Keratinocyte (primary cell): ENCODE results near the gene LRRC28. TPM values are rescaled to one million over a fixed set of nuclear protein-coding genes. Genes with fewer than 3 reads are reported as not detected.

Experiments used
- DNase-seq: peaks from one replicate; pipeline ENCODE4 v3.0.0-alpha.2; 2011; ENCODE audit warnings: low read depth, missing footprints, low spot score
- FAIRE-seq: peaks from 2 replicates; lab custom pipeline; 2011; peaks lifted over from hg19 to GRCh38; lab: Jason Lieb, UNC
- H2AFZ ChIP-seq: 2 replicates; pipeline ENCODE4 v1.6.0; 2012; ENCODE audit warnings: low read length, control low read depth, inconsistent platforms; ENCODE audit not compliant: control insufficient read depth
- H3K27ac ChIP-seq: 2 replicates; pipeline ENCODE4 v1.5.1; 2011; ENCODE audit warnings: low read length; ENCODE audit not compliant: control insufficient read depth, insufficient read depth
- H3K27me3 ChIP-seq: 3 replicates; pipeline ENCODE4 v1.6.0; 2011; ENCODE audit warnings: low read length; ENCODE audit not compliant: control insufficient read depth, insufficient read depth; ENCODE audit errors: extremely low read depth
- H3K36me3 ChIP-seq, 2 experiments: 2 replicates in 1 of 2; 3 replicates in 1 of 2; pipeline ENCODE4 v1.5.1; 2011; ENCODE audit warnings: low read length in 2 of 2, mild to moderate bottlenecking in 1 of 2; ENCODE audit not compliant: control insufficient read depth in 2 of 2, insufficient read depth in 2 of 2; ENCODE audit errors: extremely low read depth in 1 of 2
- H3K4me1 ChIP-seq: 3 replicates; pipeline ENCODE4 v1.5.1; 2011; ENCODE audit warnings: low read length; ENCODE audit not compliant: control insufficient read depth, insufficient read depth; ENCODE audit errors: extremely low read depth
- H3K4me2 ChIP-seq: 3 replicates; pipeline ENCODE4 v1.6.0; 2011; ENCODE audit warnings: low read depth, low read length; ENCODE audit not compliant: control insufficient read depth, insufficient read depth; ENCODE audit errors: extremely low read depth
- H3K4me3 ChIP-seq, 3 experiments: fragments of 200-600 bp in 1 of 3; sonication (generic) in 1 of 3; 2 replicates in 2 of 3; 3 replicates in 1 of 3; pipeline ENCODE4 v1.5.1; 2011 to 2016; ENCODE audit warnings: low read length in 3 of 3, mild to moderate bottlenecking in 3 of 3, control low read depth in 2 of 3, inconsistent platforms in 1 of 3, low read depth in 1 of 3, mixed read lengths in 1 of 3, mixed run types in 1 of 3, moderate library complexity in 1 of 3; ENCODE audit not compliant: control insufficient read depth in 2 of 3, insufficient read depth in 2 of 3; ENCODE audit errors: extremely low read depth in 1 of 3
- H3K79me2 ChIP-seq: 2 replicates; pipeline ENCODE4 v1.6.0; 2012; ENCODE audit warnings: low read length; ENCODE audit not compliant: control insufficient read depth, insufficient read depth
- H3K9ac ChIP-seq: 3 replicates; pipeline ENCODE4 v1.6.0; 2011; ENCODE audit warnings: low read length; ENCODE audit not compliant: control insufficient read depth, insufficient read depth; ENCODE audit errors: extremely low read depth
- H3K9me1 ChIP-seq: 3 replicates; pipeline ENCODE4 v1.6.0; 2011; ENCODE audit warnings: low read length; ENCODE audit not compliant: control insufficient read depth, insufficient read depth; ENCODE audit errors: extremely low read depth
- H3K9me3 ChIP-seq: 2 replicates; pipeline ENCODE4 v1.5.1; 2012; ENCODE audit warnings: low read depth, low read length; ENCODE audit not compliant: control insufficient read depth
- H4K20me1 ChIP-seq: 3 replicates; pipeline ENCODE4 v1.6.0; 2011; ENCODE audit warnings: low read length; ENCODE audit not compliant: control insufficient read depth, insufficient read depth; ENCODE audit errors: extremely low read depth
- CTCF ChIP-seq, 3 experiments: IDR thresholded peaks in 1 of 3; conservative IDR thresholded peaks in 1 of 3; optimal IDR thresholded peaks in 1 of 3; 2 replicates in 2 of 3; 3 replicates in 1 of 3; pipeline versions ENCODE3 to v1.5.1; 2011; ENCODE audit warnings: low read length in 3 of 3, mild to moderate bottlenecking in 3 of 3, moderate library complexity in 2 of 3, control low read depth in 1 of 3, inconsistent platforms in 1 of 3; ENCODE audit not compliant: insufficient read depth in 2 of 3; ENCODE audit errors: extremely low read depth in 1 of 3
- EZH2 ChIP-seq: IDR thresholded peaks from one replicate; pipeline ENCODE4 v1.6.1; 2012; ENCODE audit warnings: inconsistent platforms, mild to moderate bottlenecking, low read length, moderate library complexity
- dilution Hi-C: fragments of 300-500 bp; cut with MboI; formaldehyde crosslinking; loops from one replicate; pipeline ENCODE4 v1.7.0; 2020; ENCODE audit warnings: low sequenced_read_pairs; ENCODE audit not compliant: extremely low pct_ligation_motif_present
- polyA plus RNA-seq, 5 experiments: library from polyadenylated mRNA; depleted of rRNA in 3 of 5; stranded (reverse) in 3 of 5; stranded (forward) in 1 of 5; unstranded in 1 of 5; fragments of >200 nt; gene quantifications; 1 replicate in 1 of 5; 2 replicates in 3 of 5; 3 replicates in 1 of 5; pipeline versions ENCODE4 v1.2.1 to v1.2.3, GENCODE V29; 2011 to 2012; ENCODE audit warnings: missing spikeins in 2 of 5, low read depth in 1 of 5, low replicate concordance in 1 of 5

Gene LRRC28
- polyA plus RNA-seq, 1 donor (not counting 4 experiments of a cell fraction or from before 2014, with no cell fraction given) = 25.1 TPM

- H3K4me3 ChIP-seq = no peak overlapping the region
- H3K9me1 ChIP-seq = no peaks in the 10 kb centered on the region
- H2AFZ ChIP-seq = no peak overlapping the region
- no peak overlapping the region for H3K4me2 ChIP-seq
- no peaks in the 10 kb centered on the region for H3K9me3 ChIP-seq
- no peaks in the 10 kb centered on the region for H4K20me1 ChIP-seq
- no peaks in the 10 kb centered on the region for H3K36me3 ChIP-seq
- peaks cover 42% of the 10 kb centered on the region for H3K4me1 ChIP-seq
- H3K79me2 ChIP-seq = no peaks in the 10 kb centered on the region
- H3K9ac ChIP-seq = no peak overlapping the region
- DNase-seq (no peak), FAIRE-seq (no peak)
- dilution Hi-C loops = no loop called here
- H3K27ac ChIP-seq = no peak overlapping the region
- H3K27me3 ChIP-seq = no peaks in the 10 kb centered on the region
- TF ChIP-seq EZH2 = no peak
- TF ChIP-seq CTCF (optimal IDR thresholded peaks at IDR 0.05 in 1 of 3, IDR thresholded peaks at IDR 0.05 in 1 of 3, conservative IDR thresholded peaks at IDR 0.05 in 1 of 3; ENCODE audit: extremely low read depth in 1 of 3, insufficient read depth in 2 of 3, low read length in 3 of 3) = no peak
Measured at GRCh38 chr15:99437315-99438223, 186.3 kb downstream of the LRRC28 start.

- DNase-seq (no peak), FAIRE-seq (no peak)
- Histone ChIP-seq H3K4me1 (peaks cover 43% of the 10 kb centered on the region), H4K20me1 (no peaks in the 10 kb centered on the region), H3K79me2 (no peaks in the 10 kb centered on the region), H3K9me3 (no peaks in the 10 kb centered on the region), H3K27ac (no peak overlapping the region), H3K9me1 (no peaks in the 10 kb centered on the region), H3K36me3 (no peaks in the 10 kb centered on the region), H3K4me2 (no peak overlapping the region), H3K9ac (no peak overlapping the region), H3K27me3 (no peaks in the 10 kb centered on the region), H3K4me3 (no peak overlapping the region), H2AFZ (no peak overlapping the region)
- dilution Hi-C loops = no loop called here
- TF ChIP-seq CTCF (optimal IDR thresholded peaks at IDR 0.05 in 1 of 3, IDR thresholded peaks at IDR 0.05 in 1 of 3, conservative IDR thresholded peaks at IDR 0.05 in 1 of 3; ENCODE audit: extremely low read depth in 1 of 3, insufficient read depth in 2 of 3, low read length in 3 of 3) (no peak), EZH2 (no peak)
Measured at GRCh38 chr15:99438224-99438585, 186.9 kb downstream of the LRRC28 start.
